Putamen (tissue), 1 donor: Measurements from ENCODE around the gene MIX23.
"Not testable (repeated sequence)": the region's sequence is repeated elsewhere in the genome, so short reads cannot be mapped to it uniquely, and the experiment has no call there.

Experiments
- DNase-seq: peaks from one replicate; pipeline ENCODE4 v3.0.0-alpha.2; 2016; ENCODE audit warnings: low spot score

MIX23 gene

DNA sequence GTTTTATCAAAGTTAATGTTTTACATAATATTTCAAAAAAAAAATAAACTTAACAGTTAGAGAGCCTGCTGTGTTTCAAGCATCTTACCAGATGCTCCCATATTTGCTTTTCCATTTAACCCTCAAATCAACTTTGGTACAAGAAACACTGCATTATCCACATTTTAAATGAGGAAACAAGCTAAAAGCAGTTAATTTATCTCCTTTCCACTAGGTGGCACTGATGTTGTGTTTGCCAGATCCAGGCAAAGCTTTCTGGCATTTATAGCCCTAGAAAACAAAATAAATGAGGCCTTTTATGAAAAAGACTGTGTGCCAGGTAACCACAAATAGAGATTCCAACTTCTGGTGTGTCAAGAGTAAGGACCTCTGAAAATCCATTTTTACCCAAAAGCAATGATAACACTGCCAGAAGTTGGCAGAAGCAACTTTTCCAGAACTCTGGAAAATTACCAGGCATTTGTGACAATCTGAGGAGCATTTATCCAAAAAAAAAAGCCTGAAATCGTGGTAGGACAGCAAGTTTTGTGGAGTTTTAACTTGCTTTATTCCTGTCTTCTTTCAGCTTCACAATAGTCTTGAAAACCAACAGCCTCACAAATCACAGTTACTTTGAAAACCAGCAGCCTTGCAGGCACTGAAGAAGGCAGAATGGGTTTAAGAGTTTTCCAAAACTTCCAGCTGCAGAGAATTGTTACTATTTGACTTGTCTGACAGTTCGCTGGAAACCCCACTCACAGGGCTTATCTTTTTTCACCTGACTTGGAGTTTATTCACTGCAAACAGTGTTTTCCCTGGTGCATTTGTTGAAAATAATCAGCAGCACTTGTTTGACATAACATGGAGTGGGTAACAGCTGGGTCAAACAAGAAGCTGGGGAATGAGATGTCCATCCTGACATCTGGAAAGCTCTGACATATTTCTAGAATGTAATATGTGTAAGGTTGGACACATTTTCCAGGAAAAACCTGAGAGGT lies 10.1 kb upstream of the MIX23 start:
- DNase-seq: no peak

DNA sequence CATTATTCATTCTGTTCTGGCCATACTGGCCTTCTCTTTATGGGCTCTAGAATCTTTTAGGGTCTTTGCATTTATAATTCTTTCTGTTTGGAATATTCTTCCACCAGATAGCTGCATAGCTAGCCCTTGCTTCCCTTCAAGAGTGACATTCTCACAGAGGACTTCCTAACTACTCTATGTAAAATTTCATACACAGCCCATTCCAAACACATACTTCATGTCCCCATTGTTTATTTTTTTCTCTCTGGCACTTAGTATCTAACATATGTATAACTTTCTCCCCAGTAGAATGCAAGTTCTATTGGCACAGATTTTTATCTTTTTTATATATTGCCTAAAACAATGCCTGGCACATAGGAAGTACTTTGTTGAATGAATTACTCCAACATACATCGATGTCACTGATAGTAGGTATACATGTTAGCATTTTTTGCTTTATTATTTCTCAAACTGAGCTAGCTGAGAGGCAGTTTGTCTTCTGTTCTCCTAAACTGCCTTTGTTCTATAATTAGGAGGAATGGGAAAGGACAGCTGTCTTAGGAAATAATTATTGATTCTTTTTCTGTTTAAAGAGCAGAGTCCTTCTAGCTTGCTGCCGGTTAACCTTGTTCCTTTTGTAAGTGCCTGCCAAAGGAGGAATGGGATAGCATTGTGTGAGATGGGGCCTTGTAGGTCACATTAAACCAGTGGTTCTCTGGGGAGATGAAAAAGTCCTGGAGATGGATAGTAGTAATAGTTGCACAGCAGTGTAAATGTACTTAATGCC lies 8.8 kb upstream of the MIX23 start:
- DNase-seq: no peak

DNA sequence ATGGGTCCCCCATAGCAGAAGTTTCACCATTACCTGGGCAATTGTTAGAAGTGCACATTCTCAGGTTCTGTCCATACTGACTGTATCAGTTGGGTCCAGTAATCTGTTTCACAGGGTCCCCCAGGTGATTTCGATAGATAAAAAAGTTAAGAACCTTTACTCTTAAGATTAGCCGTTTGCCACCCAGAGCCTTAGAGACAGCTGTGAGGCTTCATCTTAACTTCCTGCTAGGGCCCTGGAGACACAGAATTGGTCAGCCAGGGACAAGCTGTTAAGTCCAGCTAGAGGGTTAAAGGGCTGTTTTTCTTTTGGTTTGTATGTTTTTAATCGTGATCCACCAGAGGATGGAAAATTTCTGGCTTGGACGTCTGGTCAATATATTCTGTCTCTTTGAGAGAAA lies 7.6 kb upstream of the MIX23 start:
- no peak for DNase-seq

DNA sequence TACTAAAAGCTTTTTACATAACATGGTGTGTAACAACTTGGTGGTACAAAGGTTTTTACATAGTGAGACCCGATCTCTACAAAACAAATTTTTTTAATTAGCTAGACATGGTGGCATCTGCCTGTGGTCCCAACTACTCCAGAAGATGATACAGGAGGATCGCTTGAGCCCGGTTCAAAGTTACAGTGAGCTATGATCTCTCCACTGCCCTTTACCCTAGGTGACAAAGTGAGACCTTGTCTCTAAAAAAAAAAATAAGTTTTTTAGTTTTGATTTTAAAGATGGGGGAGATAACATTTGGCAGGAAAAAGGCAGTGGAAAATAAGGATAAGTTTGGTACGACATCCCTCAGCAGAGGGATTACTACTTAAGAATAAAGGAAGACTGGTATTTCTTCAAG lies 6.9 kb upstream of the MIX23 start:
- no peak for DNase-seq

DNA sequence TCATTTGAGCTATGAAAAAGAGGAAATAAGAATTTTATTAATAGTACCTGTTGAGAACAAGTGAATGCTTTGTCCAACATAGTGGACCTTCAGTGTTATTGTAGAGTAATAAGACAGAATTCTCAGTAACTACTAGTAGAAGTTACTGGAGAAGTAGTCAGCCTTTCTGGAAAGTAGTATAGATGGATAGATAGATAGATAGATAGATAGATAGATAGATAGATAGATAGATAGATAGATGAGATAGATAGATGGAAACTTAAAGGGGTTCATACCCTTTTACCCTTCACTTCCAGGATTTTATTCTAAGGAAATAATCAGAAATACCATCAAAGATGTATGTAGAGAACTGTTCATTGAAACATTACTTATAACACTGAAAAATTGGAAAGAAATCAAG lies 6.2 kb upstream of the MIX23 start:
- DNase-seq: no peak

DNA sequence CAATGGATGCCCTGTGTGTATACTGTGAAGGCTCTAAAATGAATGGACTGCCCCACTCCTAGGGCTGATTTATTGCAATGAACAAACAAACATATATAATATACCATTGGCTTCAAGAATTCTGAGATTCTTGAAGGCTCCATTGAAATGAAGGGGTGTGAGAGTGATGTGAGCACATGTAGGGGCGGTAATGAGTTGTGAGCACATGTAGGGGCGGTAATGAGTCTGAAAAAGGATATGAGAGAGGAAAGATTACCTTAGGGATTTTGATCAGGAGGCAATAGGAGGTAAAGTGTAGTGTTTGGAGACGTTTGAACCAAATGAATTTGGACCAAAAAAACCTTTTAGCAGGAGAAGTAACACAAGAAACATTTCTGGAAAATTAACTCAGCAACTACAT lies 4.7 kb upstream of the MIX23 start:
- no peak for DNase-seq

DNA sequence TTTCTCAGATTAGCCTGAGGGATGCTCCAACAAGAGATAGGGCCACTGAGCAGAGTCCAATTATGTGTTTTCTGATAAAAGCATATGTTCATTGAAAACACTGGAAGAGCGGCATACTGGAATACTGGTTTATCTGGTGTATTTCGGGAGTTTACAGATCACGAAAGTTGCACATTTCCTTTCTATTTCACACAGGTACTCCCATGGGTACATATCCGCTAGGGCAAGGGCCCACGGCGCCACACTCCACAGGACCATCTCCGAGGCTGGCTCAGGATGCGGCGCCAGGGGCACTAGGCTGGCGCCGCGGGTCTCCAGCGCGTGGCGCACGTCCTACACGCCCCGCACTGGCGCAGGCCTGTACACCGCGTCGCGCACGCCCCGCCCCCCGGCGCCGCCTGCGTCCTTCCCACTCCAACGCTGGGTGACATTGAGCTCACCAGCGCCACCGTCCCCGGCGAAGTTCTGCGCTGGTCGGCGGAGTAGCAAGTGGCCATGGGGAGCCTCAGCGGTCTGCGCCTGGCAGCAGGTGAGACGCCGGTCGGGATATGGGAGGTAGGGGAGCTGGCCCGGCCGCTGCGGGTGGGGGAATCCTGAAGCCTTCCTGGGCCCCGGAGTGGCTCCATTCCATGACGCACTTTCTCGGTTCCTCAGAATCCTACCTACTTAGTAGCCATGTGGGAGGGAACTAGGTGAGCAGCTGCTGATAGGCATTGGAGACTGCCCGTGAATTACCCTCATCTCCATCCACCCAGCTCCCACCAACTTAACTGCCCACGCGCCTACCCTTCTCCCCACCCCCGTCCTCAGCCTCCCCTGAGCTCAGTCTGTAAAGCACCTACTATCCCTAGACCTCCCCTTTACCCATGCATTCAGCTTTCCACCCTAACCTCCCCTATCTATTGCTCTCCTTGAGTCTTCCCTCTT lies 1.0 kb upstream of the MIX23 start, which contains the start of gene FAM162A:
Gene FAM162A (plus strand): TSS at position 412 of the 927 bp plus-strand sequence. CDS start 84 bp downstream, at position 496.
- peak; percentile 96 for DNase-seq

DNA sequence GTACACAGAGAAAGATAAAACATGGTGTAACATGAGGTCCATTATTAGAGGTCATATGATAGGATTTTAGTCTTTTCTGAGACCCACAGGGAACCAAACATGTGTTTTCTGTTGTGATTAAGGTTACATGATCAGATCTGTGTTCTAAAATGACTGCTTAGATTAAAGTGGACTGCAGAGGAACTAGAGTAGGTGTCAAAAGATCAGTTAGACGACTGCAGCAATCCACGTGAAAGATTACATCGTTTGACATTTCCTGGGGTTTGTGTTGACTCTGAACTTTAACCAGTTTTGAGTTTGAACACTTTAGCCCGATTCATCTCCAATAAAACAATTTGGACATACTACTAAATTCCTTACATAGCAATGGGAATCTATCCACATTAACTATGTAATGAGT lies 5.1 kb downstream of the MIX23 start:
- DNase-seq: no peak

DNA sequence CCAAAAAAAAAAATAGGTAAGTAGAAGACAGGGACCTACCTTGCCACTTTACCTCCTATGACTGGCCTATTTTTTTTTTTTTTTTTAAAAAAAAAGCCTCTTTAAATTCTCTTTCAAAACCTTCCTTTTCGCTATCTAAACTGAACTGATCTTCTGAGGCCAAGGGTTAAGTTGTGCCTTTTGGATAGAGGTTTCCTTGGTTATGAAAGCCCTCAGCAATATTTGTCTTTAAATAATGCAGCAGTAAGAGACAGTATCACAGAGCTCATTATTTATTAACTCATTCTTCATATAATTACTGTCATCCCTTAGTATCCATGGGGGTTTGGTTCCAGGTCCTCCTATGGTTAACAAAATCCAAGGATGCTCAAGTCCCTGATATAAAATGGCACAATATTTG lies 9.0 kb downstream of the MIX23 start:
- no peak for DNase-seq

DNA sequence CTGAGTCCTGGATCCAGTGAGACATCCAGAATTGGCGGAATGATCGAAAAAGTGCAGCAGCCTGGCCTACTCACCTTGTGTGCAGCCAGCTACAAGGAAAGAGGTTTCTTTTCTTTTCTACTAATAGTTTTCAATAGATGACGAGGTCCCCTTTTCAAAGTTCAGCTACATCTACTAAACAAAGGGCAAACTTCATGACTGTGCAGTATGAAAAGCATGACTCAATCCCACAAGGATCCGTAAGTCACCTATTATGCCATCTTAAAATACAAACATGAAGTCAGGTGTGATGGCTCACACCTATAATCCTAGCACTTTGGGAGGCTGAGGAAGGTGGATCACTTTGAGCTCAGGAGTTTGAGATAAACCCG lies 16.7 kb downstream of the MIX23 start:
- DNase-seq: no peak

DNA sequence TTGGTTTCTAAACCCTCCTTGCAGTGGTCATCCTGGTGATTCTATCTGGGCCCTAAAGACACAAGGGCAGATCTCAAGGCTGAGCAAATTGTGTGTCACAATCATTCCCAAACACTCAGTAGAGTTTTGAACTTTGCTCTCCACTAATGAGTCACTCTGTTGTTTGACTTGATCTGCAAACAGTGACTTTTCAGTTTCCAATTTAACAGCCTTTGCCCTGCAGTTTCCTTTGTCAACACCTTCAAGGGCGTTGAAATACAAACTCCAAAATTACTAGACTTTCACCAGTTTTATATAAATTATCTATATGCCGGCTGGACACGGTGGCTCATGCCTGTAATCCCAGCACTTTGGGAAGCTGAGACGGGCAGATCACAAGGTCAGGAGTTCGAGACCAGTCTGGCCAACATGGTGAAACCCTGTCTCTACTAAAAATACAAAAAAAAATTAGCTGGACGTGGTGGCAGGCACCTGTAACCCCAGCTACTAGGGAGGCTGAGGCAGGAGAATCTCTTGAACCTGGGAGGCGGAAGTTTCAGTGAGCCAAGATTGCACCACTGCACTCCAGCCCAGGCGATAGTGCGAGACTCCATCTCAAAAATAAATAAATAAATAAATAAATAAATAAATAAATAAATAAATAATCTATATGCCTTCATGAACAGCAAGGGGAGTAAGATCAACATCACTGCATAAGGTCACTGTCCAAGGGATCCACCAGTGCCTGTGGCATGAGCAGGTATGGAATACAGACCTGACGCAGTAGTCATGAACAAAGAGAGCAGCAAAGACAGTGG lies 17.3 kb downstream of the MIX23 start:
- DNase-seq: not testable (repeated sequence)

DNA sequence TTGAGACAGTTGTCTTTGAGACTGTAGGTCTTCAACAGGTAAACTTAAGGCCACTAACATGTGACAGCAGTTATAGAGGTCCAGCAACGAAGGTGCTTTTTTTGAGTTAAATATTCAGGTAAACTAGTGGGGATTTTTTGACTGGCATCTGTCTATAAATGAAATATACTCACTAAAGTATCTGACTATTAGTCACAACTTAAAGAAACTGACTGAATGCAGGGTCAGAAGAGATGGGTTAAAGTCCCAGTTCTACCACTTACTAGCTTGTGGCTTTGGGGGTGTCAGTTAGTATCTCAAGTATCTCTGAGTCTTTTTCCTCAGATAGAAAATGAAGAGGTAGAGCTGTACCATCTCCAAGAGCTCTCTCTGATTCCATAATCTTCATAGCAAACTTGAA lies 18.0 kb downstream of the MIX23 start:
- no peak for DNase-seq

DNA sequence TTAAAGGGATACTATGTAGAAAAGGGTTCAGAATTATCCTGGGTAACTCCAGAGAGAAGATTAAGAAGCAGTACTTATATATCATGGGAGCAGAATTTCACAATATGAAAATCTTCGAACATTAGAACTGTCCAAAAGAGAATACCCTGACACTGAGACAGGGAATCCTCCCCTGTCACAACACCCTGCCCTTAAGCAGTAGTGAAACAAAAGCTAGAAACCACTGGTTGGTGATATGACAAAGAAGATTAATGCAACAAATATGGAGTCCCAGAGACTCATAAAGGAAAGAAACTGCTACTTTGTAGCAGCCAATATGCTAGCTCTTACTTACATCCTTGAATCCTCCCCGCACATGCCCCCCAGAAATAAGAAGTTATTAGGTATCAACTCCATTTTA lies 18.5 kb downstream of the MIX23 start:
- DNase-seq: no peak

DNA sequence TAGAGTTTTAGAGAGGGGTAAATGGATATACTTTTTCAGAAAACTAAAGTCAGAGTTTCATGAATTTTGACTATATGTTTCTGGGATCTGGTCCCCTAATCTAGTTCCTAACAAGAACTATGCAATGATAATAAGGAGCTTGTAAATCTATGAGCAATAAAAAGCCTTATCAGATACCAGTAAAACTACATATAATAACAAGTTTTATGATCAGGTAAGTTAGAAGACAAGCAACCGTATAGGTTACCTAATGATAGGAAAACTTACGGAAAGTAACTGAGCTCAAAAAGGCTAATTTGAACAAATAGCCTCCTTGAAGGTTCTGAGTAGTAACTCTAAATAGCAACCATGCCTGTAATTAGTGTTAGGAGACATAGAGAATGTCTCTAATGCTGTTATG lies 21.0 kb downstream of the MIX23 start:
- no peak for DNase-seq

DNA sequence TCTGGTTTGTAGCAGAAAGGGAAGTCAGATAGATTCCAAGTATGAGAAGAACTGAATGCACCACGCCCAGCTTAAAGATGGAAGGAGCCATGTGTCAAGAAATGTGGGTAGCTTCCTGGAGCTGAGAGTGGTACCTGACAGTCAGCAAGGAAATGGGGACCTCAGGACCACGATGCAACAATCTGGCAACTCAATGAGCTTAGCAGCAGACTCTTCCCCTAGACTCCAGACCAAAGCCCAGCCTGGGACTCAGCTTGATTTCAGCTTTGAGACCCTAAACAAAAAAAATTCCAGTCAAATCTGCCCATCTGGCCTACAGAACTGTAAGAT lies 24.4 kb downstream of the MIX23 start:
- no peak for DNase-seq

DNA sequence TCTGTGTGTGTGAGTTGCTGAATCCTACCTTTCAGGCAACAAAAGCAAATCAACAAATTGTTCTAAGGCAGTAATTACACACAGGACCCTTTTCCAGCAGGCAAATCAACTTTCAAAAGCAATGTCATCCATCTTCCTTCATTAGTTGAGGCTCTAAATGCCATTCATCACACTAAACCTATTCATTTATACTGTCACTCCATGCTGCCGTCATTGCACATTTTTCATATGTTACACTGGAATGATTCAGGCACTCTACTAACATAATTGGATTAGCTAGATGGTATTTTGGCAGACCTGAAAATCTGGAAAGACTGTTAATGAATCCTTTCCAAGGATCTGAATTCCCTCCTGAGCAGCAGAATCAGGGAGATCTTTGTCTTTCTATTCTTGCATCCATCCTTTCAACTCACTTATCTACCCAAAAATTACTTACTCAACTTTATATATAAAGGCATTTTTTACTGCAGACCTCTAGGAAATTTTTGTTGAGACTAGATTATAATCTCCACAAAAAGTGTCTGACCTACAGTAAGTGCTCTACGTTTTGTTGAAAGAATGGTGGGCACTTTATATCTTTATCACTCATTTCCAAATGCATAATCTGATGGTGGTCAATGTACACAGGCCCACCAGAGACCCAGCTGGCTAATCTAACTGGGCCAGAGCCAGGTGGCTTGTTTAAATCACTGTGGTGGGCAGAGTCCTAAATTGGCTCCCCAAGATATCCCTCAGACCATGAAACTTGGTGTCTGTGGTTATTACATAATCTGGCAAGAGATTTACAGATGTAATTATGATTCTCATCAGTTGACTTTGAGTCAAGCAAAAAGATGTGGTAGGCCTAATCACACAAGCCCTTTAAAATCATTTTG lies 25.0 kb downstream of the MIX23 start:
- no peak for DNase-seq

DNA sequence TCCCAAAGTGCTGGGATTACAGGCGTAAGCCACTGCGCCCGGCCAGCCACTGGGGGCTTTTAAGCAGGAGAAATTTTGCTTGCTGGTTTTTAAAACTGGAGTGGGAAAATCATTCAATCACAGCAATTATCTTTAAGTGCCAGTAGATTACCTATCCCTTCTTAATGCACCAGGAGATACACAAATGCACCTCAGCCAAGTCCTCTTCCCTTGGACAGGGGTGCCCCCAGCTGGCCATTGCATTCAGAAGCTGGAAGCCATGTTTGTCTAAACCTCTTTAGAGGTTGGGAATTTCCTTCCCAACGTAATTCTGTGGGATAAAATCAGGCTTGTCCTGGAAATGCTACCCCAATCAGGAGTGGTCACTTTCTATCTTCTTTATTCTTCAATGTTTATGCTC lies 26.6 kb downstream of the MIX23 start:
- DNase-seq: no peak

DNA sequence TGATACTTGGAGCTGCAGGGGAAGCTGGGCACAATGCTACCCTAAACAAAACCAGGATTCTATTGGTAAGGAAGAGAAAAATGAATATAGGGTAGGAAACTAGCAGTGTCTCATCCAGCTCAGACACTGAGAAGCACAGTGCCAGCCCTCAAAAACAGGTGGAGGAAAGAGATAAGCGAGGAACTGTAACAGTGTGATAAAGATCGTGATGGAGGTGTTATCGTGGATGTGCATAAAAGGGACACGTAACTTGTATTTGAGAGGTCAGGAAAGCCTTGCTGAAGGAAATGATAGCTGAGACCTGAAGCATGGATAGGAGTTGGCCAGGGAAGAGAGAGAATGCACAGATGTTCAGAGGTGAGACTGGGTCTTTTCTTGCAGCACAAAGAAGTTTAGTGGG lies 27.4 kb downstream of the MIX23 start:
- DNase-seq: no peak

DNA sequence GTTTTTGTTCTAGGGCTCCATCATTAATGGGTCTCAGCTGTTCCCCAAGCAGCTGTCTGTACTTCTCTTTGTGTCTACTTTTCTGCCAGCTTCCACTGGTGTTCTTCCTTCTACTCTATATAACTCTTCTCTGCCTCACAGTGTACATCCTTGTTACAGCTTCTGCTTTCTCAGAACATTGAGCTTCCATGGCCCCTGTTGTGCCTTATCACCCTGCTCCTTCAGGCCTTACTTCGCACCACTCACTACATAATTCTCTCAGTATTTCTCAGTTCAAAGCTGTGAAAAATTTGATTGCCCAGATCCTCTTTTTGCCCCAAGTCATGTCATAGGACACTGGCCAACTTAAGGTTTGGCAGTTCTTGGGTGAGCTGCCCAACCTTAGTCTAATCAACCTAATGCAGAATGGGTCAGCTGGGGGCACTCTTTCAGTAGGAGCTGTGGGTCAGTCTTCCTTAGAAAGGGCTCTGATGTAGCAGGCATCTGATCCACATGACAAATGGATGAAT lies 29.1 kb downstream of the MIX23 start:
- DNase-seq: no peak

DNA sequence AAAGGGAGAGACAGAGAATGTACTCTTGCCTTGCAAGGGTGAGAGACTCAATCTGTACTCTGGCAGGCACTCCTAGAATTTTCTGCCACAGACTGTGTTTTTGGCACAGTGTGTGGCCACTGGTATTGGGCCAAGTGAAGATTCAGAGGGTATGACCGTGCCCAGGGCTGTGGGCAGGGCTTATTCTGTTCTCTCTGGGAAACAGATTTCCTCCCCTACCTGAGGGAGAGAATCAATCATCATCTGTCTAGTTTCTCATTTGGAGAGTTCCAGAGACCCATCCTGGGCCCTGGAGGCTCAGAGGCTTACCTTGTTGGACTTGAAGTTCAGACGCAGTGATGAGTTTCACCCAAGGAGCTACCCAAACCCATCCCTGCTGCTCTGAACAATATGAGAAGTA lies 29.8 kb downstream of the MIX23 start:
- DNase-seq: no peak
